Measurements from ENCODE around the gene GTF2A1. TPM values are rescaled to one million over a fixed set of nuclear protein-coding genes. Genes with fewer than 3 reads are reported as not detected.

GTF2A1 gene
- total RNA-seq, 1 donor from 2014 or later, result 36.4 TPM

DNA sequence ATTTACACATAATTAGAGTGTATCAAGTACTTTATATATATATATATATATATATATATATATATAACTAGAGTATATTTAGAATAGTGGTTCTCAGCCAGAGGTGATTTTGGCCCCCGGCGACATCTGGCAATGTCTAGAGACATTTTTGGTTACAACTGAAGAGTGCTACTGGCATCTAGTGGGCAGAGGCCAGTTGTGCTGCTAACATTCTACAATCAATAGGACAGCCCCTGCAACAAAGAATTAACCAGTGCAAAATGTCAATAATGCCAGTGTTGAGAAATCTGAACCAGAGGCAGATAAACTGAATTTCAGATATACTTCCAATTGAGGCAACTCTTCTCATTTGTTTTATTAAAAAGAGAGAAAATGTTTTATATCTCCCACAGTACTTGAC, 8.9 kb downstream of the GTF2A1 start:
- no peaks in the 10 kb centered on the region for H3K27me3 ChIP-seq (ENCODE audit: insufficient read depth, low read length)
- H3K4me1 ChIP-seq (ENCODE audit: insufficient read depth, low read length), result no peaks in the 10 kb centered on the region
- H3K36me3 Mint-ChIP-seq (ENCODE audit: low read depth, unreplicated experiment), result peaks cover 10% of the 10 kb centered on the region
- no peak overlapping the region for H3K4me2 ChIP-seq (ENCODE audit: low read length)
- no peak overlapping the region for H3K9ac ChIP-seq (ENCODE audit: low read length)
- H3K36me3 ChIP-seq (ENCODE audit: insufficient read depth, low read length), result peaks cover 18% of the 10 kb centered on the region
- no peaks in the 10 kb centered on the region for H3K9me3 Mint-ChIP-seq (ENCODE audit: unreplicated experiment)
- FAIRE-seq, result no peak
- no peaks in the 10 kb centered on the region for H3K27me3 Mint-ChIP-seq (ENCODE audit: low read depth, unreplicated experiment)
- no peak overlapping the region for H3K27ac ChIP-seq (ENCODE audit: low read depth, low read length)
- peaks cover 41% of the 10 kb centered on the region for H4K20me1 ChIP-seq (ENCODE audit: insufficient read depth, low read length)
- no peak for DNase-seq (ENCODE audit: low read depth)
- peaks cover 6% of the 10 kb centered on the region for H3K4me1 Mint-ChIP-seq (ENCODE audit: low read depth, unreplicated experiment)
- peaks cover 89% of the 10 kb centered on the region for H3K79me2 ChIP-seq (ENCODE audit: insufficient read depth, low read length)
- no peak overlapping the region for H3K4me3 Mint-ChIP-seq (ENCODE audit: unreplicated experiment)
- TF ChIP-seq, protein P1, sequence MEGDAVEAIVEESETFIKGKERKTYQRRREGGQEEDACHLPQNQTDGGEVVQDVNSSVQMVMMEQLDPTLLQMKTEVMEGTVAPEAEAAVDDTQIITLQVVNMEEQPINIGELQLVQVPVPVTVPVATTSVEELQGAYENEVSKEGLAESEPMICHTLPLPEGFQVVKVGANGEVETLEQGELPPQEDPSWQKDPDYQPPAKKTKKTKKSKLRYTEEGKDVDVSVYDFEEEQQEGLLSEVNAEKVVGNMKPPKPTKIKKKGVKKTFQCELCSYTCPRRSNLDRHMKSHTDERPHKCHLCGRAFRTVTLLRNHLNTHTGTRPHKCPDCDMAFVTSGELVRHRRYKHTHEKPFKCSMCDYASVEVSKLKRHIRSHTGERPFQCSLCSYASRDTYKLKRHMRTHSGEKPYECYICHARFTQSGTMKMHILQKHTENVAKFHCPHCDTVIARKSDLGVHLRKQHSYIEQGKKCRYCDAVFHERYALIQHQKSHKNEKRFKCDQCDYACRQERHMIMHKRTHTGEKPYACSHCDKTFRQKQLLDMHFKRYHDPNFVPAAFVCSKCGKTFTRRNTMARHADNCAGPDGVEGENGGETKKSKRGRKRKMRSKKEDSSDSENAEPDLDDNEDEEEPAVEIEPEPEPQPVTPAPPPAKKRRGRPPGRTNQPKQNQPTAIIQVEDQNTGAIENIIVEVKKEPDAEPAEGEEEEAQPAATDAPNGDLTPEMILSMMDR (IDR thresholded peaks at IDR 0.05; ENCODE audit: insufficient read depth, low read depth, low read length), result peak; percentile 41
- TF ChIP-seq EZH2 (IDR thresholded peaks at IDR 0.05; ENCODE audit: insufficient read depth, low read length), result no peak
- H3K9me3 ChIP-seq (ENCODE audit: insufficient read depth, low read depth, low read length), result no peaks in the 10 kb centered on the region
- H2AFZ ChIP-seq (ENCODE audit: low read depth, low read length), result no peak overlapping the region
- no peak overlapping the region for H3K27ac Mint-ChIP-seq (ENCODE audit: unreplicated experiment)
- H3K4me3 ChIP-seq (ENCODE audit: insufficient read depth, low read depth, low read length), result no peak overlapping the region

DNA sequence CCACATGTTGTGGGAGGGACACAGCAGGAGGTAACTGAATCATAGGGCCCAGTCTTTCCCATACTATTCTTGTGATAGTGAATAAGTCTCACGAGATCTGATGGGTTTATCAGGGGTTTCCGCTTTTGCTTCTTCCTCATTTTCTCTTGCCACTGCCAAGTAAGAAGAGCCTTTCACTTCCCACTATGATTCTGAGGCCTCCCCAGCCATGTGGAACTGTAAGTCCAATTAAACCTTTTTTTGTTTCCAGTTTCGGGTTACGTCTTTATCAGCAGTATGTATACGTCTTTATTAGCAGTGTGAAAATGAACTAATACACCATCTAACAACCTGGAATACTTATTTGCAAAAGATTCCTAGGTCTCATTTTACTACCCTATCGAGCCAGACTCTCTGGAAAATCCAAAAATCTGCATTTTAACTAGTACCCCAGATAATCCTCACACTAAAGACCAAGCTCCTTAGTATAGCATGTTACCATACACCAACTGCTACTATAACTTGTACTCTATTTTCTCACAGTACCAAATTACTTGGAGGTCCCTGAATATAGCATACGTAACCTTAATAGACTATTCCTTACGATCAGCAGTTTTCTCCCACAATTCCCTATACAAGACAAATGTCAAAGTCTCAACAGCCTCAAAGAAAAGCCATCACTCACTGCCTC, 11.5 kb downstream of the GTF2A1 start:
- Histone ChIP-seq H3K27me3 (ENCODE audit: insufficient read depth, low read length) (no peaks in the 10 kb centered on the region), H4K20me1 (ENCODE audit: insufficient read depth, low read length) (peaks cover 45% of the 10 kb centered on the region), H3K79me2 (ENCODE audit: insufficient read depth, low read length) (peaks cover 94% of the 10 kb centered on the region), H3K27ac (ENCODE audit: low read depth, low read length) (no peak overlapping the region), H3K4me3 (ENCODE audit: insufficient read depth, low read depth, low read length) (no peak overlapping the region), H3K36me3 (ENCODE audit: insufficient read depth, low read length) (peaks cover 11% of the 10 kb centered on the region), H3K4me1 (ENCODE audit: insufficient read depth, low read length) (peaks cover 3% of the 10 kb centered on the region), H2AFZ (ENCODE audit: low read depth, low read length) (no peak overlapping the region), H3K9ac (ENCODE audit: low read length) (no peak overlapping the region), H3K9me3 (ENCODE audit: insufficient read depth, low read depth, low read length) (no peaks in the 10 kb centered on the region), H3K4me2 (ENCODE audit: low read length) (no peak overlapping the region)
- Mint-ChIP-seq H3K9me3 (ENCODE audit: unreplicated experiment) (no peaks in the 10 kb centered on the region), H3K27me3 (ENCODE audit: low read depth, unreplicated experiment) (no peaks in the 10 kb centered on the region), H3K4me1 (ENCODE audit: low read depth, unreplicated experiment) (peaks cover 6% of the 10 kb centered on the region), H3K36me3 (ENCODE audit: low read depth, unreplicated experiment) (peaks cover 10% of the 10 kb centered on the region), H3K4me3 (ENCODE audit: unreplicated experiment) (no peak overlapping the region), H3K27ac (ENCODE audit: unreplicated experiment) (no peak overlapping the region)
- DNase-seq (ENCODE audit: low read depth) (no peak), FAIRE-seq (no peak)
- TF ChIP-seq, protein P1 (IDR thresholded peaks at IDR 0.05; ENCODE audit: insufficient read depth, low read depth, low read length), result no peak
- TF ChIP-seq EZH2 (IDR thresholded peaks at IDR 0.05; ENCODE audit: insufficient read depth, low read length), result no peak

GRCh38 chr14:81208489-81208888, 12.3 kb downstream of the GTF2A1 start:
- Mint-ChIP-seq H3K36me3 (ENCODE audit: low read depth, unreplicated experiment) (peaks cover 10% of the 10 kb centered on the region), H3K4me3 (ENCODE audit: unreplicated experiment) (no peak overlapping the region), H3K27me3 (ENCODE audit: low read depth, unreplicated experiment) (no peaks in the 10 kb centered on the region), H3K27ac (ENCODE audit: unreplicated experiment) (no peak overlapping the region), H3K4me1 (ENCODE audit: low read depth, unreplicated experiment) (peaks cover 6% of the 10 kb centered on the region), H3K9me3 (ENCODE audit: unreplicated experiment) (no peaks in the 10 kb centered on the region)
- TF ChIP-seq, protein P1 (IDR thresholded peaks at IDR 0.05; ENCODE audit: insufficient read depth, low read depth, low read length), result no peak
- TF ChIP-seq EZH2 (IDR thresholded peaks at IDR 0.05; ENCODE audit: insufficient read depth, low read length), result no peak
- Histone ChIP-seq H3K27ac (ENCODE audit: low read depth, low read length) (no peak overlapping the region), H3K36me3 (ENCODE audit: insufficient read depth, low read length) (peaks cover 8% of the 10 kb centered on the region), H3K4me3 (ENCODE audit: insufficient read depth, low read depth, low read length) (no peak overlapping the region), H2AFZ (ENCODE audit: low read depth, low read length) (no peak overlapping the region), H3K4me1 (ENCODE audit: insufficient read depth, low read length) (peaks cover 3% of the 10 kb centered on the region), H3K4me2 (ENCODE audit: low read length) (no peak overlapping the region), H3K9me3 (ENCODE audit: insufficient read depth, low read depth, low read length) (no peaks in the 10 kb centered on the region), H4K20me1 (ENCODE audit: insufficient read depth, low read length) (peaks cover 43% of the 10 kb centered on the region), H3K9ac (ENCODE audit: low read length) (no peak overlapping the region), H3K27me3 (ENCODE audit: insufficient read depth, low read length) (no peaks in the 10 kb centered on the region), H3K79me2 (ENCODE audit: insufficient read depth, low read length) (peaks cover 89% of the 10 kb centered on the region)
- DNase-seq (ENCODE audit: low read depth) (no peak), FAIRE-seq (no peak)

Measured in astrocyte (in vitro differentiated cells and primary cell).